Measurements from ENCODE around the gene ESRRA. TPM values are rescaled to one million over a fixed set of nuclear protein-coding genes. Genes with fewer than 3 reads are reported as not detected.

The ESRRA gene
- total RNA-seq, 4 donors from 2014 or later = 63.5 to 95.8 (median 76.1) TPM

DNA sequence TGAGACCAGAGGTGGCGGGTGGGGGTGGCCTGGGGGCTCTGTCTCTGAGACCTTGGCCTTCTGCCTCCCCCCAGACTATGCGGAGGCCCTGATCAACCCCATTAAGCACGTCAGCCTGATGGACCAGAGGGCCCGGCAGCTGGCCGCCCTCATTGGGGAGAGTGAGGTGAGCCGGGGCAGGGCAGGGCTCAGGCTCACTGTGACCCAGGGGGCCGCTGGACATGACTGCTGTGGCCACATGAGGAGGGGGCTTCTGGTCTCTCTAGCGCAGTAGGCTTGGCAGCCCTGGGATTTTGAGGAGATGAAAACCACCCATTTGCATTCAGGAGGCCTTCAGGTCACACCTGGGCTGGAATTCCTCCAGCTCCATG, 41.4 kb upstream of the ESRRA start:
- H3K9me3 ChIP-seq = no peaks in the 10 kb centered on the region
- H3K4me3 ChIP-seq = no peak overlapping the region
- intact Hi-C loops (cut with DNase I) = no loop called here
- no peak for DNase-seq (ENCODE audit: extremely low spot score)
- H3K4me1 ChIP-seq = peaks cover 20 to 21% (median 21%) of the 10 kb centered on the region in 4 donors
- WGBS = 83% methylated on average over 3 of the region's 8 CpGs
- peaks cover 27 to 82% (median 81%) of the 10 kb centered on the region in 4 donors for H3K36me3 ChIP-seq
- no peak overlapping the region for H3K27ac ChIP-seq (replicated peaks in 1 of 4)
- TF ChIP-seq CTCF (IDR thresholded peaks at IDR 0.05) (no peak), POLR2A (IDR thresholded peaks at IDR 0.05; ENCODE audit: low read depth) (no peak), POLR2AphosphoS5 (IDR thresholded peaks at IDR 0.05) (no peak), EP300 (IDR thresholded peaks at IDR 0.05) (no peak)
- H3K27me3 ChIP-seq = no peaks in the 10 kb centered on the region

DNA sequence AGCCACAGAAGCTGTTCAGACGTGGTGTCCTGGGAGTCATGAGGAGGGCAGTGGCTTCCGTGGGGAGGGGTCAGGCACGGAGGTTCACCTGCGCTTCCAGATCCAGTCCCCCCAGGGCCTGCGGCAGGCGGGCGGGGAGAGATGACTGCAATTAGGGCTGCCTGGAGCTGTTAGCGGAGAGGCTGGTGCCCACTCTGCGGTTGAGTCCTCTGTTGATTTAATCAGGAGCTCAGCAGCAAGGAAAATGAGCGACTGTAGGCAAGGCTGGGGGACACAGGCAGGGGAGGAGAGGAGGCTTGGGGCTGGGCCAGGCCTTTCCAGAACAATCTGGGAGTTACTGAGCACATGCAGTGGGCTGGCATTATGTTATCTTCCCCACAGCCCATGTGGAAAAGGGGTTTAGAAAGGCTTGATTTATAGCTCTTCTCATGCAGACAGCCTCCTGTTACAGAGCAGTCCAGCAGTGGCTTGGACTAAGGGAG, 40.9 kb upstream of the ESRRA start:
- Histone ChIP-seq H3K27ac (replicated peaks in 1 of 4) (no peak overlapping the region), H3K4me1 (peaks cover 22 to 24% (median 23%) of the 10 kb centered on the region in 4 donors), H3K4me3 (no peak overlapping the region), H3K27me3 (no peaks in the 10 kb centered on the region), H3K36me3 (peaks cover 25 to 77% (median 76%) of the 10 kb centered on the region in 4 donors), H3K9me3 (no peaks in the 10 kb centered on the region)
- DNase-seq (ENCODE audit: extremely low spot score) = no peak
- TF ChIP-seq POLR2A (IDR thresholded peaks at IDR 0.05; ENCODE audit: low read depth) = no peak
- 87% methylated on average over 10 of the region's 10 CpGs for WGBS
- intact Hi-C loops (cut with DNase I) = no loop called here

DNA sequence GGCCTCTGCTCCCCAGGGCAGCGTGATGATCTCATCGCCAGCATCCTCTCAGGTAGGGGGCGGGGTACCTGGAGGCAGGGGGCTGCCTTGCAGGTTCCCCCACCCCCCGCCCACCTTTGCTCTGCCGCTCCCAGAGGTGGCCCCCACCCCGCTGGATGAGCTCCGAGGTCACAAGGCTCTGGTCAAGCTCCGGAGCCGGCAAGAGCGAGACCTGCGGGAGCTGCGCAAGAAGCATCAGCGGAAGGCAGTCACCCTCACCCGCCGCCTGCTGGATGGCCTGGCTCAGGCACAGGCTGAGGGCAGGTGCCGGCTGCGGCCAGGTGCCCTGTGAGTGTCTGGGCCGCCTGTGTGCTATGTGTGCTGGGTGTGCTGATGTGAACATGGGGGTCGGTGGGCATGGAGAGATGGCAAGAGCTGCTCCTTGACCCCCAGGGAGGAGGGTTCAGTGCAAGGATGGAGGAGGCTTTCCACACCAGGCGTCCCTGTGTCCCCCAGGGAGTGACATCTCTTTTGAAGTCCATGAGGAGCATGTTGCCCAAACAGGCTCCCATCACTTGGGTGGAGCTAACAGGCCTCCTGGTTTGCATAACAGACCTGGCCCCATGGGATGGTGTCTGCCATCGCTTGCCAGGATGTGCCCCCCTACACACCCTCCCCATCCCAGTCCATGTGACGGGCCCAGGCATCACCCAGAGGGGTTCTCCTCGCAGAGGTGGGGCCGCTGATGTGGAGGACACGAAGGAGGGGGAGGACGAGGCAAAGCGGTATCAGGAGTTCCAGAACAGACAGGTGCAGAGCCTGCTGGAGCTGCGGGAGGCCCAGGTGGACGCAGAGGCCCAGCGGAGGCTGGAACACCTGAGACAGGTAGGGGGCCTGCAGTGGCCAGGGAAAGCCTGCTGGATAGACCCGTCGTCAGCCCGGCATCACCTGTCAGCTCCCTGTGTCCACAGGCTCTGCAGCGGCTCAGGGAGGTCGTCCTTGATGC, 39.9 kb upstream of the ESRRA start:
- Histone ChIP-seq H3K27me3 (no peaks in the 10 kb centered on the region), H3K27ac (replicated peaks in 1 of 4) (no peak overlapping the region), H3K4me1 (peaks cover 22 to 24% (median 23%) of the 10 kb centered on the region in 4 donors), H3K4me3 (no peak overlapping the region), H3K36me3 (peaks cover 25 to 67% (median 66%) of the 10 kb centered on the region in 4 donors), H3K9me3 (no peaks in the 10 kb centered on the region)
- no peak for DNase-seq (ENCODE audit: extremely low spot score)
- intact Hi-C loops (cut with DNase I) = loop anchor here (5.0 kb wide), 1 partner anchor 37 kb away; the partner anchor contains the start of gene CATSPERZ
- 95% methylated on average over 20 of the region's 35 CpGs for WGBS
- TF ChIP-seq POLR2A (IDR thresholded peaks at IDR 0.05; ENCODE audit: low read depth) = no peak
- TF ChIP-seq CTCF (IDR thresholded peaks at IDR 0.05) = no peak
- no peak for TF ChIP-seq EP300 (IDR thresholded peaks at IDR 0.05)
- TF ChIP-seq POLR2AphosphoS5 (IDR thresholded peaks at IDR 0.05) = no peak

- Histone ChIP-seq H3K4me3 (no peak overlapping the region), H3K4me1 (peaks cover 22 to 24% (median 23%) of the 10 kb centered on the region in 4 donors), H3K27me3 (no peaks in the 10 kb centered on the region), H3K9me3 (no peaks in the 10 kb centered on the region), H3K27ac (replicated peaks in 1 of 4) (no peak overlapping the region), H3K36me3 (peaks cover 22 to 61% (median 59%) of the 10 kb centered on the region in 4 donors)
- intact Hi-C loops (cut with DNase I) = loop anchor here (5.0 kb wide), 1 partner anchor 36 kb away; the partner anchor contains the start of gene CATSPERZ
- WGBS = 81% methylated on average over 15 of the region's 15 CpGs
- TF ChIP-seq POLR2AphosphoS5 (IDR thresholded peaks at IDR 0.05) (no peak), POLR2A (IDR thresholded peaks at IDR 0.05; ENCODE audit: low read depth) (no peak), EP300 (IDR thresholded peaks at IDR 0.05) (no peak), CTCF (IDR thresholded peaks at IDR 0.05) (no peak)
- no peak for DNase-seq (ENCODE audit: extremely low spot score)
Observed at GRCh38 chr11:64266339-64266738, 39.0 kb upstream of the ESRRA start.
